HG03342 (cell line): ENCODE data around the gene SRD5A3.
A peak's percentile ranks its signal among the peaks of the same experiment; 100 is the strongest.

Source experiments
- ATAC-seq: cut with Tn5 transposase; IDR thresholded peaks from one replicate; pipeline ENCODE4 v1.9.1; 2021; ENCODE audit warnings: mild to moderate bottlenecking, moderate library complexity; ENCODE audit not compliant: unreplicated experiment

Gene SRD5A3

DNA sequence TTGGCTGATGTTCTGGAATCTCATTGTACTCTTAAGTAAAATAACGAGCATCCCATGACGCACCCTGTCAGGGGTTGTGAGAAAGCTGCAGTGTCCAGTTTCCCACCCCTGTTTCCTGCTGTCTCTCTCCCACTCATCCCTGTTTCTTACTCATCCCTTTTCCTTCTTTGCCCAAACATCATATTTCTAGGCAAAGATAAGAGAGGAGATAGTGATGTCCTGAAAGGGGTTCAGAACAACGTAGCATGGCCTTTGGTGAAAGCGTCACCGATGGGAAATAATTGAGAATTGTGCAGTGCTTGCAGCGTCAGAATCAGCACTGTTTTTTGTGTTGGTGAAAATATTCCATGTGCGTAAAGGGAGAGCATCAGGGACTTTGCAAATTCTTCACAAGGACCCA is 26.2 kb downstream of the SRD5A3 start:
- ATAC-seq, result no peak

DNA sequence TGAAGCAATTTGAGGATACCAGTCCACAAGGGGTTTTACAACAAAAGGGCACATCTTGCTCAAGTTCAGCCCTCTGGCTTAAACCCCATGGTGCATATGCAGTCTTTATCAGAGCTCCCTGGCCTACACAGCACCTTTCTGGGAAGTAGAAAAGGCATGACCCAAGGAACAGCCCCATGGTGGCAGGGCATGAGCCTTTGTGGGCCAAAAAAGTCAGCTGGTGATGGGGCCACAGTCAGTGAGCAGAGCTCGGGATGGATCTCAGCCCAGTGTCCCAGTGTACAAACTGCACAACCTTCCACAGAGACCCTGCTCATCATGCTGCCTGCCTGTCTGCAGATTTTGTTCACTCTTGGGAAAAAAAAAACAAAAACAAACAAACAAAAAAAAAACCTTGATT is 27.4 kb downstream of the SRD5A3 start:
- no peak for ATAC-seq

DNA sequence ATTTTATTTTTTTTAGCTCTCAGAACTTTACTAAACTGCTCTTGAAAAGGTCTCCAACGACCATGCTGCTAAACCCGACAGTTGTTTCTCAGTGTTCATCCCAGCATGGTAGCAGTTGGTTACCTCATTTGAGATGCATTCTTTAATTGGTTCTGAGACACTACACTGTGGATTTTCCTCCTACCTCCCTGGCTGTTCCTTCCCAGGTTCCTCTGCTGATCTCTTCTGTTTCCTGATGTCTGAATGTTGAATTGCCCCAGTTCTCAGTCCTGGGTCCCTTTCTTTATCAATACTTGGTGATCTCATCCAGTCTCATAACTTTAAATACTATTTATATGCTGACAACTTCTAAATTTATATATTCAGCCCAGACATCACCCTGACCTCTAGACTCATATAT is 30.7 kb downstream of the SRD5A3 start:
- ATAC-seq, result no peak

DNA sequence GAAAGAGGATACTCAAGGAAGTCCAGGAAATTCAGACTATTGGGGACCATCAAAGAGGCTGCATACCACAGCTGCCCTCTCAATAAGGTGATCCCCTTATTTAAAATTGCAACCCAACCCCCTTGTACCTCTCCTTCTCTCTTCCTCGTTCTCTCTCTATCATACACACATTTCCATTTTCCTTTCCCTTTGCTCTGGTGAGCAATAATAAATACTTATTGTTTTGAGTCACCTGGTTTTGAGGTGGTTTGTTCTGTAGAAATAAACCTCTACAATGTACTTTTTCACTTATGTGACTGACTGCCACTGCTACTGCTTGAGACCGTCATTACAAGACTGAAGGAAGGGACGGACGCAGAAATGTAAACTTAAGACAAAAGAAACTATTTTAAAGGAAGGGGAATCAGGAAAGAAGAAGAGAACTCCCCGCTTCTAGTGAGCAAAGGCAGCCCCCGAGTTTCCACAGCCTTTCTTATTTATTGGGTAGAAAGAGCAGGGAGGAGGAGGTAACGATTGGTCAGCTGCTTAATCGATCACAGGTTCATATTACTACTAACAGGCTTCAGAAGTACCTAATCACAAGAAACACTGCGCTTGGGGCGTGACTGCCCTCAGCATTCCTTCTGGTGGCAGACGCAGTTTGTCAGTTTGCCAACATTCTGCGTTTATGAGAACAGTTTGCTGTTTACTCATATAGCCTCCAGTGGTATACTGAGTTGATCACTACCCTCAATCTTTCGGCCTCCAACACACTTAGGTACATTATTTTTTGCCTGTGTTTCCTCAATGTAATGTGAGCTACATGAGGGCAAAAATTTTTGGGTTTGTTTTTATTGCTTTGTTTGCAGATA is 32.8 kb downstream of the SRD5A3 start:
- ATAC-seq, result no peak

DNA sequence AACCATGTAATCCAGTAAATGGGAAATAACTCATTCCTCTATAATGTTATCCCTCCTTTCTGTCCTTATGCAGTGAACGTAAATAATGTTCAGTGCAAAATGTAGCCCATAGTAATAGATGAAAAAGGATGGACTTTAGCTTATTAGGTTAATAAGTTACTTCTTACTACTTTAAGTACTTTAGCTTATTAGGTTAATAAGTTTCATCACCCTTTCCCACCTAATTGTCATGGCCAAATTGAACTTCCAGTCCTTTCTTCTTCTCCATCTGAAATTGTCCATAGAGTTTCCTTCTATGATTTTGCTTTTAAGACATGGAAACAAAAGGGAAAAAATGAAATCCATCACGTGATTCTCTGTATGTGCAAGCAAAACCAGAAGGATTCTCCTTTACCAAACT is 34.5 kb downstream of the SRD5A3 start:
- ATAC-seq, result no peak

DNA sequence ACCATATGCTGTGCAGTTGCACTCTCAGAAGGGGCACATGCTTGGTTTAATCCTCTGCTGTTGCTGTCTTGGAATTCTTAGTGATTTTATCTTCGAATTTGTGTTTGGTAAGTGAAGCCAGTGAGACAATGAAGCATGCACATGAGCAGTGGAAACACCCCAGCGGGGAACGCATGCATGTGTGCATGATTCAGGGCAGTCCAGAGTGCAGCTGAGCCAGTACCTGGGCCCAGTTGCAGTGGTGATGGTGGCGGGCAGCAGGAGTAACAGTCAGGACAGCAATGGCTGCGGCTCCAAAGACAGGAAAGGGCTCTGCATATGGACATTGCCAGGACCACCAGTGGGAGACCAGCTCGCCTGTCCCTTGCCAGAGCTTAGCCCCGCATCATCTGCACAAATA is 35.5 kb downstream of the SRD5A3 start:
- no peak for ATAC-seq

DNA sequence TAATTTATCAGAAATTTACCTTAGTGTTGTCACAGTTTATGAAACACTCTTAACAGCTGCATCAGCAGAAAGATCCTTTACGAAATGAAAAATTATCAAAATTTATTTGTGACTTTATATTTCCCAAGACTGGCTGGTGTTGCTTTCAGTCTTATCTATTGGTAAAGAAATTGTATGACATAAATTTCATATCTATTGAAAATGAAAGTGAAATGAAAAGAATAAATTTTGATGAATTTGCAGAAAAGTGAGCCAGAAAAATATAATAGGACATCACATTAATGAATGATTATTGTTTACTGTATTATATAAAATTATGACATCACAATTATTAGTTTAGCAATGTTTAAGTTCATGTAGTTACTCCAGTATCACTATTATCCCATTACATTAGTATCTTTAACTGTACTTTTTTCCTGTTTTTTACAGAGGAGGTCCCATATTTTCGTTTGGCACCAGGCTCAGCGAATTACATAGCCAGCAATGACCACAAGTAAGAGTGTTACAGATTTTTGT is 36.5 kb downstream of the SRD5A3 start:
- no peak for ATAC-seq

DNA sequence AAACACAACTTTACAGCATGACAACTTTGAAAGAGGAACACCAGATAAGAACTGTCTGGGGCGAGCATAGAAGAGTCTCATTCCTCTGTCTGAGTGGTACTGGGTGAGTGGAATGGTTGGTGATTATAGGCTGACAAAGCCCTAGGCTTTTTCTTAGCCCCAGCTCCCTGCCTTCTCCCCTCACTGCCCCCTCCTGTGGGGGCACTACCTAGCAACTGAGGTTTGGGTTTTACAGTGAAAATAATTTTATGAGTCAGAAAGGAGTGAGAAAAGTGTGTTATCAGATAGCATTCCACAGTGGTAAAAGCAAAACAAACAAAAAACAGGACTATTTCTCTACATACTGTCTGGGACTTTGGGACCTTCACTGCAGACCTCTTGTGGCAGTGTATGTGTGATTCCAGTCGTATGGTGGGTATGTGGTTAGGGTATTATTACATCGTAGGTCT is 39.2 kb downstream of the SRD5A3 start:
- no peak for ATAC-seq

DNA sequence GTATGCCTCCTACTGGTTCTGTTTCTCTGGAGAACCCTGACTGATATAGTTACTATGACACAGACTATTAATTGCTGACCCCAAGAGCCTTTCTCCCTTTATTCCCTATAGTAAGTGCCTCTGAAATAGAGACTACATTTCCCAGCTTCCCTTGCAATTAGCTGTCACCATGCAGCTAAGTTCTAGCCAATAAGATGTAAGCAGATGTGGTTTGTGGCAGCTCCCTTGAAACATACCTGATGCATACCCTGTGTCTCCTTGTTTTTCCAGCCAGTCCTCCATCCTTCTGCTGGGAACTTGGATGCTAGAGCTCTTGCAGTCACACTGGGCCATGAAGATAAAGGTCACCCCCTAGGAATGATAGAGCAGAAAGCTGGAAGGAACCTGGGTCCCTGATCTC is 40.0 kb downstream of the SRD5A3 start:
- ATAC-seq, result peak; percentile 76

DNA sequence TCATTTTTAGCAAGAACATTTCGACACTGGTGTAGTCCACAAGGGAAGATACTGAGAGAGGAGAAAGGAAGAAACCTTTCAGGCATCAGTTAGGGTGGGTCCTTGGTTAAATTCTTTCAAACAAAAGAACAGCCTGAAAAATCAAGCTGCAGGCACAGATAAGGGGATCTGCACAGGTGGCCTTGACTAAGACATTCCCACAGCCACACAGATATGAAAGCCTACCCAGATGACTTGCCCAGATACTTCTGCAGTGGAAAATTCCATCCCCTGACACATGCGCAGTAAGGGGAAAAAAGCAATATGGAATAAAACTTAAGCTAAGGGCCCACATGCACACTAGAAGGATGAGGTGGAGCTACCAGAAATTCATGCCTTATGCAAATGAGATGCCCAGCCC is 40.8 kb downstream of the SRD5A3 start:
- no peak for ATAC-seq

DNA sequence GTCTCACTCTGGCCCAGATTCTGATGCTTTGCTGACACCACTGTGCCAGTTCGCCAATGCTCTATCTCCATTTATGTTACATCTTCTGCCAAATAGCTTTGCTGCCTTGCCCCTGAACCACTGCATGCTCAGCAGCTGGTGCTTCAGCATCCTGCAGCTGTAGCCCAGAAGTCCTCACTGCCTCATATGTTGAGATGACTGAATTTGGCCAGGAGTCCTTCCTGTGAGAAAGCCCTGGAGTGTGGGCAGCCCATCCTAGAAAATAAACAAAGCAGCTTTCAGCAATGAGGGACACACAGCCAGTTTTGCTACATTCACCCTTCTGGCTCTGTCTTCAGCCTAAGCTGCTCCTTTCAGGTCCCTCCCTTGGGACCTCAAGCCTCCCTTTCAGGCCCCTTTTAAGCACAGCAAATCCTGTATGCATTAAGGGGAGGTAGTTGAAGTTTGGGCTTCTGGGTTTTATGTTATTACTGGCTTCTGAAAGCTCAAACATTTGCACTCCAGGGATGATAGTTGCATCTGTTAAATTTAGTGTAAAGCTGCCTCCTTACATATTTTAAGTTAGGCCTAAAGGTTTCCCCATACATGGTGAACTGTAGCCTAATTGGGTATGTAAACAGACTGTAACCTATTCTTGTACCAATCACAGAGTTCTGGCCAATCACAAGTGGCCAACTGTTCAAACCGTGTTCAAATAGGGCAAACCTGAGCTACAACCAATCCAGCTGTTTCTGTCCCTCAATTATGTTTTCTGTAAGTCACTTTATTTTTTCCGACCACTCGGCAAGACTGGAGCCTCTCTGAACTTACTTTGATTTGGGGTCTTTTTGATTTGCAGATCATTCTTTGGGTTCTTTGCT is 47.6 kb downstream of the SRD5A3 start:
- ATAC-seq, result no peak

DNA sequence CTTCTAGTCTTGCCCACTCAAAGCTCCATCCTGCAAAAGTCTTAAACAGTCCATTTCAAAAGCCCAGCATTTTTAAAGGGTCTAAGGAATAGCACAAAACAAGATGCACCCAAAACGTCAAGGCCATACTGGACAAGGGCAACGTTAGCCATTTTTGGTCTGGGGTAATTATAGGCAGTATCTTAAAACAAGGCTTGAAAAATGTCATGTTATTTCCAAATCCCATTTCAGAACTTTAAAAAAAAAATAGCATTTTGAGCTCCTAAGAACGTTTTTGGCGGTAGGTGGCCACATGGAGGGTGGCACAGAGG is 49.1 kb downstream of the SRD5A3 start:
- ATAC-seq, result no peak

DNA sequence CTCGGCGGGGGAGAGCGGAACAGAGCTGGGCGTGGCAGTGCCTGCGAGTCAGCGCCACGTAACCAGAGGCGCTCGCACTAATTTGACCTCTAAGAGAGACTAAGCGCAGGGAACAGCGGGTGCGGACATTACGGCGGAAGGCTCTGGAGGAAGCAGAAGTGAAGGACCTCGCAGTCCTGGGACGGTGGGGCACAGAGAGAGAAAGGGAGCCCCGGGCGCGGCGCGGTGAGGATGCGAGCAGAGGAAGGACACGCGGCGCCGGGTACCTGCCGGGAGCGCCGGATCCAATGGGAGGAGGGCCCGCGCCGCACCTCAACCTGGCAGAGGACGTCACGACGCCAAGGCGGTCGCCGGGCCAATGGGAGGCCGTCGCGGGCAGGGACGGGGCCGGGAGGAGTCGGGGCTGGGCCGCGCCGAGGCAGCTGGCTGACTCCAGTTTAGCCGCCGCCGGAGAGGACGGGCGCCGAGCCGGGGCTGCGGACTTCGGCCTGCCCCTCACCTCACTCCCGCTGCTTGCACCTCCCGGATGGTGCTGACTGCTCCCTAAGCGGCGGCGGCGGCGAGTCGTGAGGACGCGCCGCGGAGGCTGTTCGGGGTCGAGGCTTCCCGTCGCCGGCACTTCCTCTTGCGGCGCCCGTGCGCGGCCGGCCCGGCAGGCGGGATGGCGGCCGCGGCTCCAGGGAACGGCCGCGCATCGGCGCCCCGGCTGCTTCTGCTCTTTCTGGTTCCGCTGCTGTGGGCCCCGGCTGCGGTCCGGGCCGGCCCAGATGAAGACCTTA is 49.7 kb downstream of the SRD5A3 start, which contains the start of gene TMEM165:
Gene TMEM165, plus strand, starts transcription at position 429 of the 779 bp plus-strand sequence. Its CDS starts 233 bp downstream, at position 662.
- peak; percentile 94 for ATAC-seq

DNA sequence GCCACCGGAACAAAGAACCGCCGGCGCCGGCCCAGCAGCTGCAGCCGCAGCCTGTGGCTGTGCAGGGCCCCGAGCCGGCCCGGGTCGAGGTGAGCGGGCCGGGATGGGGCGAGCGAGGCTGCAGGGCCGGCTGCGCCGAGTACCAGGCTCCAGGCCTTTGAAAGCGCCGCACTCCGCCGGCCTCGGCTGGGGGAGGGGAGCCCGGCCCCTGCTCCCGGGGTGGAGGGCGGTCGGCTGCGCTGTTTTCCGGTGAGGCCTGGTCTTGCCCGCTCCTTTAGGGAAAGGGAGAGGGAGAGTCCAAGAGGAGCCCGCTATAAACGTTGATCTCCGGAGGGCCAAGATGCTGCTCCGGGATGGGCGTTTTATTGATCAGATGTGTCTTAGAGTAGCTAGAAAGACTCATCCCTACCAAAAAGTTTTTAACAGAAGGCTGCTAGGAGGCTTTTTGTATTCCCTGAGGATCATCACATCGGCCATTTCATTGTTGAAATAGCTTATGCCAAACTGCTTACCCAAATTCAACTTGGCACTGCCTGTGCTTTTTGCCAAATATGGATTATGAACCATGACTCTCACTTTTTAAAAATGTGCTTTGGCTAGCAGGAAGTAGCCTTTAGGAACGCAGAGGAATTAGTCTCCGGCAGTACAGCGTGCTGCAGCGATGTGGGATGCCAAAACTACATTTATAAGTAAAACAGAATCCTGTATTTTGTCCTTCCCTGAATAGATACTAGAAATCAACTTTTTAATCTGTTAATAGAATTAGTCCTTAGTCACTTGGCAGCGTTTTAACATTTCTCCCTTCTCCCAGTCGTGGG is 50.5 kb downstream of the SRD5A3 start:
- peak; percentile 31 for ATAC-seq

DNA sequence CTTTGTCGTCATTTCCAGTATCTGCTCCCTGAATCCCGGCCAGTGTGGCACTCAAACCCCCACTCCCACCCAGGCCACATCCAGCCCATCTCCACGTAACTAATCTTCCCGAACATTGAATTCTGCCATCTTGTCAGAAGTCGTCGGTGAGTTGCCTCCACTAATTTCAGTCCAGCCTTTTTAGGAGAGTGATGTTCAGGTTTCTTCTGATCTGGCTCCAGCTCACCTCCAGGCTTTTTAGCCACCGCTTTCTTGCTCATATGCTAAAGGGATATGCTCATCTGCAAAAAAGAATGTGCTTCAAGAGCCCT is 51.0 kb downstream of the SRD5A3 start:
- no peak for ATAC-seq

DNA sequence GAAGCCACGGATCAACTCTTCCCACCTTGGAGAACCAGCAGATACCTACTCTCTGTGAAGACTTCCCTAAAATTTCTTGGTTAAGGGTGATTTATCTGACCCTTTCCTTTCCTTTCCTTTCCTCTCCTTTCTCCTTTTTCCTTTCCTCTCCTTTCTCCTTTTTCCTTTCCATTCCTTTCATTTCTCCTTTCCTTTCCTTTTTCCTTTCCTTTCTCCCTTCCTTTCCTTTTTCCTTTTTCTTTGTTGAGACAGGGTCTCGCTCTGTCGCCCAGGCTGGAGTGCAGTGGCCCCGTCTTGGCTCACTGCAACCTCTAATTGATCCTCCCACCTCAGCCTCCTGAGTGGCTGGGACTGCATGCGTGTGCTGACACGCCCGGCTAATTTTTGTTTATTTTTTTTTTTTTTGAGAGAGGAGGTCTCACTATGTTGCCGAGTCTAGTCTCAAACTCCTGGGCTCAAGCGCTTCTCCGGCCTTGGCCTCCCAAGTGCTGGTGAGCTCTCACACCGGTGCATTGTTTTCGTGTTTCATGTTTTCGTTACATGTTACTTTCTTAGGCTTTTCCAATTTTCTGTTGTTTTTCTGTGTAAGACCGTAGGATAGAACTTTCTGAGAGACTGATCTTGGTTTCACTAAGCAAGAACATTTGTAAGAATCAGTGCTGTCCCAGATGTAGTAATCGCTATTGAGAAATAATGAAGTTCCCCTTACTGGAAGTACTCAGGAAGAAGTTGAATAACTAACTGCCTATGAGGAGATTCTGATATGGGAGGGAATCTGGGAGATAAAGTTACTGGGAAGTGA is 51.7 kb downstream of the SRD5A3 start:
- no peak for ATAC-seq

DNA sequence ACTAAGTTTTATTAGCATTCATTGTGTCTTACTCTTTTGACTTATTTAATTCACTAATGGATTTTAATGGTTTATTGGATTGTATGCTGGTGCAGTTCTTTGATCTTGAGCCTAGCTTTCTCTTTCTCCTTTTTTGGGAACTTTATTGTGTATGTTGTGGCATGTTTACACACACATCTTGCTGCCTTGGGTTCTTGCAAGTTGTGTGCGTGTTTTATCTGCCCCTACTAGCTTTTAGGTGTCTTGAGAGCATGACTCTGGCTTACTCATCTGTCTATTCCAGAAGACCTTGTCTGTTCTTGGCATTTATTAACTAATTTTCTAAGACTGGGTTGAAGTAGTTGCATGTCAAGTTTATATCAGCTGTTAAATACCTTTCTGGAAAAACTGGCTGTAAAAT is 52.4 kb downstream of the SRD5A3 start:
- ATAC-seq, result no peak

DNA sequence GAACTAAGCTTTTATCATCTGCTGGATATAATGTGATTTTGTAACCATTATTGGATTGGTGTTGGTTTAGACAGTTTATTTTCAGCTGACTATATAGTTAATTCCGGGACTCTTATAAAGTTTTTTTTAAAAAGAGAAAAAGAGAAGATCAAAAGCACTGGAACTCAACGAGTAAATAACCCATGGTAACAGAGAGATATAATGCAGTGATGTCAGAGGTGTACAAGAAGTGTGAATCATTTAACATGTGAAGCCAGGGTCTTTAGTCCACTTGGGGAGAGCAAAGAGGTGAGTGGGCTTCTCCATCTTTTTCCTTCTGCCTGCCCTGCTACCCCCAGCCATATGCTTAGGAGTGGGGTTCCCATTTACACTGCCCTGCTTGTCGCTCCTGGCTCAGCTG is 52.9 kb downstream of the SRD5A3 start:
- no peak for ATAC-seq

DNA sequence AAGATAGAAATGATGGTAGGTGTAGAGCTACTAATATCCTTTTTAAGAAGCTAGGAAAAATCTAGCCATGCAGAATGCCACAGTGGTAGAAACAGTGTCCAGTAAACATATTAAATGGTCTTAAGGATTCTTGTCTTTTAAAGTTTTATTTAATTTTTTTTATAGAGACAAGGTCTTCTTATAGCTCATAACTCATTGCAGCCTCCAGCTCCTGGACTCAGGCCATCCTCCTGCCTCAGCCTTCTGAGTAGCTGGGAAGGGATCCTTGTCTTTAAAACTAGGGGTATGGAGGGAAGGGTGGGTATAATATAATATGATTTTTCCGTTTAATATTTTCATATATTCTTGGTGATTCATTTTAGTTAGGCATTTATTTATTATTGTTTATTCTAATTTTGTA is 53.5 kb downstream of the SRD5A3 start:
- no peak for ATAC-seq

DNA sequence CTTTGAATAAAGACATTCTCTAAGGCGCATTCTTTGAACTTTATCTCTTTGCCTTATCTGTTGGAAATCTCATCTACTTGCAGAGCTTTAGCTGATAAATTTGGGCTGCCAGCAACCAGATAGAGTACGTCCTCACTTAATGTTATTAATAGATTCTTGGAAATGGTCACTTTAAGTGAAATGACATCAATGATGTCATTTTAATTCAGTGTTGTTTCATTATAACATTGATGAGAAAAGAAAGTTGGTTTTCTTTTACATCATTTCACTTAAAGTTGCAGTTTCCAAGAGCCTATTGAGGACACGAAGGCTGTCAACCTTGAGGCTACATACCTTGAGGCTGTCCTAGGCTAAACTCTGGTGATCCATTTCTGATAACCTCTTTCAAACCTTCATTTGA is 59.0 kb downstream of the SRD5A3 start:
- ATAC-seq, result no peak
